Immature natural killer cell (primary cell): ENCODE results near the gene ARHGEF12. TPM values are rescaled to one million over a fixed set of nuclear protein-coding genes. Genes with fewer than 3 reads are reported as not detected.
"Not testable (repeated sequence)": the region's sequence is repeated elsewhere in the genome, so short reads cannot be mapped to it uniquely, and the experiment has no call there.

ENCODE experiments used
- DNase-seq, 3 donors: peaks; one replicate each; pipeline ENCODE4 v3.0.0; 2022; ENCODE audit warnings: mixed read lengths in 1 of 3
- H3K27ac Mint-ChIP-seq, 6 donors: one replicate each; pipeline ENCODE4 v1.8.0; 2020; ENCODE audit warnings: mixed read lengths in 6 of 6, mild to moderate bottlenecking in 5 of 6, inconsistent platforms in 4 of 6, moderate library complexity in 3 of 6
- H3K27me3 Mint-ChIP-seq, 3 donors: one replicate each; pipeline ENCODE4 v1.8.0; 2020 to 2021; ENCODE audit warnings: low read depth in 3 of 3, mild to moderate bottlenecking in 3 of 3, mixed read lengths in 3 of 3, moderate library complexity in 3 of 3, inconsistent platforms in 1 of 3
- H3K36me3 Mint-ChIP-seq, 3 donors: one replicate each; pipeline ENCODE4 v1.8.0; 2020; ENCODE audit warnings: mixed read lengths in 3 of 3, inconsistent platforms in 2 of 3, mild to moderate bottlenecking in 2 of 3
- H3K4me1 Mint-ChIP-seq, 2 donors: one replicate each; pipeline ENCODE4 v1.8.0; 2020; ENCODE audit warnings: inconsistent platforms in 2 of 2, mild to moderate bottlenecking in 2 of 2, mixed read lengths in 2 of 2, moderate library complexity in 1 of 2
- H3K4me3 Mint-ChIP-seq, 5 donors: one replicate each; pipeline ENCODE4 v1.8.0; 2020; ENCODE audit warnings: mild to moderate bottlenecking in 5 of 5, mixed read lengths in 5 of 5, inconsistent platforms in 3 of 5, moderate library complexity in 3 of 5
- H3K9me3 Mint-ChIP-seq, 6 donors: one replicate each; pipeline ENCODE4 v1.8.0; 2020; ENCODE audit warnings: mild to moderate bottlenecking in 6 of 6, mixed read lengths in 6 of 6, inconsistent platforms in 4 of 6, moderate library complexity in 3 of 6
- polyA plus RNA-seq, 3 donors: library from polyadenylated mRNA; unstranded; fragments of 300-500 nt; fragmentation: Illumina TruSeq; gene quantifications; one replicate each; pipeline ENCODE4 v1.2.3, GENCODE V29; 2021

ARHGEF12 gene
- polyA plus RNA-seq, 3 donors from 2014 or later = 1.1 to 12.2 (median 6.7) TPM

DNA sequence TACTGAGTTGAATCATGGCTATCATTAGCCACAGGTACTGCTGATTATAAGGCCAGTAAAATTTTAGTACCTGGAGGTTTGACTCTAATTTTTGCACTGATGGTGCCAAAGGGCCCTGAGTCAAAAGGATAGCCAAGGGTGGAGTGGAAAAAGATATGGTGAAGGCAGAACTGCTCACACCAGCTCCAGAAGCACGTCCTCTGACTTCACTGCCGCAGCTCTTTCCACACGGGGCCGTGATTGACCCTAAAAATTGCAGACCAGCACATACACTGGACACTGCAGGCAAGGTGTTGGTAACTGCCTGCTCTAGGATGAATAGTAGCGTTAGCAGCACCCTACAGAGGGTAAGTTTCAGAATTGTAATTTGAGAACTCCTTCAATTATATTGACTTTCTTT, 149.9 kb downstream of the ARHGEF12 start:
- H3K4me3 Mint-ChIP-seq = no peak overlapping the region
- peaks cover 0 to 2% (median 2%) of the 10 kb centered on the region in 3 donors for H3K27me3 Mint-ChIP-seq
- no peaks in the 10 kb centered on the region for H3K4me1 Mint-ChIP-seq
- peaks cover 17 to 41% (median 19%) of the 10 kb centered on the region in 3 donors for H3K36me3 Mint-ChIP-seq
- no peak overlapping the region for H3K27ac Mint-ChIP-seq
- H3K9me3 Mint-ChIP-seq = no peaks in the 10 kb centered on the region
- DNase-seq = no peak

DNA sequence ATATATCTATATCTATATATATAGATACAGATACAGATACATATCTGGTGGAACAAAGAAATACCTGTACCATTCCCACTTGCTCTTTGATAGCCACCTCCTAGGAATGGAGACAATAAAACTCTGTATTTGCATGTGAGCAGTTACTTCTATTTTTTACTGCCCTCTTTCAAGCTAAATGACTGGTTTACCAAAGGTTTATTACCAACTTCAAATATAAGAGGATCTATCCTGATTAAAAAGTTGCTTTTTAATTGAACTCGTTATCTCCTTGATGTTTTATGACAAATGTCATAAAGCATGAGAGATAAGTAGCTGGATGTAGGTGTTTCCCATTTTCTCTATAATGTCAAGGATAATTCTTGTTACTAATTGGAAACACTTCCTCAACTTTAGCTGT, 153.6 kb downstream of the ARHGEF12 start:
- Mint-ChIP-seq H3K4me1 (no peaks in the 10 kb centered on the region), H3K27ac (no peak overlapping the region), H3K27me3 (peaks cover 0 to 2% (median 0%) of the 10 kb centered on the region in 3 donors), H3K9me3 (no peaks in the 10 kb centered on the region), H3K4me3 (no peak overlapping the region), H3K36me3 (peaks cover 7 to 21% (median 11%) of the 10 kb centered on the region in 3 donors)
- DNase-seq = no peak

DNA sequence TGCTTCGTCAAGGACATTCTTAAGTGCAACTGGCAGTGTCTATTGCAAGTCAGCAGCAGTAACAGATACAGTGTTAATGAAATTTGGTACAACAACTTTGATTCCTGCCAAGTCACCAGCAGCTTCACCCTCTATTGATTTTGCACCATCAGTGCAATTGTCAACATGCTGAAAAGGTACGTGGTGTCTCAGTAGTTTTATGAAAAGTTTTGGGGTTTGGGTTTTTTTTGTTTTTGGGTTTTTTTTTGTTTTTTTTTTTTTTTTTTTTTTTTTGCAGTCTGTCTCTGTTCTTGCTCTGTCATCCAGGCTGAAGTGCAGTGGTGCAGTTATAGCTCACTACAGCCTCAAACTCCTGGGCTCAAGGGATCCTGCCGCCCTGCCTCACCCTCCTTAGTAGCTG, 156.3 kb downstream of the ARHGEF12 start:
- Mint-ChIP-seq H3K27me3 (peaks cover 0 to 2% (median 0%) of the 10 kb centered on the region in 3 donors), H3K27ac (no peak overlapping the region), H3K4me3 (no peak overlapping the region), H3K4me1 (no peaks in the 10 kb centered on the region), H3K36me3 (peaks cover 0 to 7% (median under 1%) of the 10 kb centered on the region in 3 donors), H3K9me3 (no peaks in the 10 kb centered on the region)
- no peak for DNase-seq

DNA sequence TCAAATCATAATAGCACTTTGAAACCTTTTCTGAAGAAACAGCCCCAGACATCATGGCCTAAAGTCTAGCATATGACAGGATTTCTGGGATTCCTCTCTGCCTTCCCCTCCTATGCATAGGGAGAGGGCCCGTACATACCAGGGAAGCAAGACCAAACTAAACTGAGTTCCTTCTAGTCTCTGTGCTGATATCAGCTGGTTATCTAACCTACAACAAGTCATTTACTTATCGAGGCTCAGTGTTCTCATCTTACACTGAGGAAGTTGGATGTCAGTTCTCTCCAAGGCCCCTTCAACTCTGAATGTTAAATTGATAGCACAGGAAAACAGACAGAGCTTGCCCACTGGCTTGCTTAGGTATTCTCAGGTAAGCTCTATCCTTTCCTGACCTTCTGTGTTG, 158.4 kb downstream of the ARHGEF12 start:
- DNase-seq = no peak
- H3K27ac Mint-ChIP-seq = no peak overlapping the region
- no peaks in the 10 kb centered on the region for H3K9me3 Mint-ChIP-seq
- H3K27me3 Mint-ChIP-seq = peaks cover 0 to 12% (median 2%) of the 10 kb centered on the region in 3 donors
- H3K36me3 Mint-ChIP-seq = peaks cover 0 to 7% (median 0%) of the 10 kb centered on the region in 3 donors
- no peak overlapping the region for H3K4me3 Mint-ChIP-seq
- no peaks in the 10 kb centered on the region for H3K4me1 Mint-ChIP-seq

DNA sequence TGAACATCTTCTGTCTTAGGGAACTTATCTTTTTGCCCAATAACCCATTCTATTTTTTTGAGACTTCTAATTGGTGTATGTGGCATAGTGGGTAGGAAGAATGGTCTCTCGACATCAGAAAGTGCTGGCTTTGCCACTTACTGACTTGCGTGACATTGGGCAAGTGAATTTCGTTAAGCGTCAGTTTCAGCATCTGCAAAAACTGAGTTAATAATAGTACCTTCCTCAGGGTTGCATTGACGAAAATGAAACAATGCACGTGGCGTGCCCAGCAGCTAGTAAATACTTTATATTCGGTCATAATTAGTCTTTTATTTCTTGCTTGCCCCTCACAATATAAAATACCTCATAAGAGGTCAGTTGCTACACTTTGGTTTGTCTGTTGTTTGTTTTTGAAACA, 162.9 kb downstream of the ARHGEF12 start:
- no peak overlapping the region for H3K27ac Mint-ChIP-seq
- no peaks in the 10 kb centered on the region for H3K4me1 Mint-ChIP-seq
- peaks cover 0 to 7% (median 0%) of the 10 kb centered on the region in 3 donors for H3K36me3 Mint-ChIP-seq
- no peak overlapping the region for H3K4me3 Mint-ChIP-seq
- no peak for DNase-seq
- no peaks in the 10 kb centered on the region for H3K9me3 Mint-ChIP-seq
- peaks cover 3 to 20% (median 19%) of the 10 kb centered on the region in 3 donors for H3K27me3 Mint-ChIP-seq

DNA sequence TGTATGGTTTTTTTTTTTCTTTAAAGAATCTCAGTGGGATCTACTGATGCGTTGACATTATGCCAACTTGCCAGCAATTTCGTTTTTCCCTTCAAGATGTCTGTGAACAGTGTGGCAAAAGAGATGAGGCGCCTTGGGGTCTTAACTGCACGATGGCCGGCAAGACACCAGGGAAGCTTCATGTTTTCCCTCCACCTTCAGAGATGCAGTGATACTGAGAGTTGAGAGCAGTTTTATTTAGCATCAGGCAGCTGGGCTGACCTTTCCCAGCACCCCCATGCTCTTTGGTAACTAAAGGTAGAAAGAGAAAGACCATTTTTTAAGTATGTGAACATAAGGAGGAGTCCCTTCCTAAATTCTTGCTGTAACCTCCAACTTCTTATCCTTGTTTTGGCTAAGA, 163.6 kb downstream of the ARHGEF12 start:
- H3K27me3 Mint-ChIP-seq = peaks cover 3 to 24% (median 19%) of the 10 kb centered on the region in 3 donors

DNA sequence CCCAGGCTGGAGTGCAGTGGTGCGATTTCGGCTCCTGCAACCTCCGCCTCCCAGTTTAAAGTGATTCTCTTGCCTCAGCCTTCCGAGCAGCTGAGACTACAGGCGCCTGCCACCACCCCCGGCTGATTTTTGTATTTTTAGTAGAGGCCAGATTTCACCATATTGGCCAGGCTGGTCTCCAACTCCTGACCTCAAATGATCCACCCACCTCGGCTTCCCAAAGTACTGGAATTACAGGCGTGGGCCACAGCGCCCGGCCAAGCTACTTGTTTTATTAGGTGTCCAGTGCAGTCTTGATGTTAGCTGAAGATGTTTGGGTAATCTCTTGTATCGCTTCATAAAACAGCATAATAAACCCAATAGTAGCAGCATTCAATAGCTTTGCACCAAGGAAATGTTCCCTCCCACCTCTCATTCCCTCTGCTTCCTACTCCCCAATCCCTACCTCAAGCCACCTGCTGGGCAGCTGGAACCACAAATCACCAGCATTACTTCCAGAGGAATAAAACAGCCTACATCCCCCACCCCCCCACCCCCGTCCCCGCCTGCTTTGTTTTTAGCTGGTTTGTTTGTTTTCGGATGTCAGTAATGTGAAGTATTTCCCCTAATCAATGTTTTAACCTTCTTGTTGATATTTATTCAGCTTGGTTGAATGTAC, 164.3 kb downstream of the ARHGEF12 start:
- Mint-ChIP-seq H3K27ac (no peak overlapping the region), H3K4me3 (no peak overlapping the region), H3K36me3 (peaks cover 0 to 7% (median 0%) of the 10 kb centered on the region in 3 donors), H3K27me3 (peaks cover 7 to 24% (median 19%) of the 10 kb centered on the region in 3 donors), H3K9me3 (no peaks in the 10 kb centered on the region), H3K4me1 (no peaks in the 10 kb centered on the region)
- DNase-seq = no peak

More for the DNA sequence above, 163.6 kb downstream of the ARHGEF12 start:
- H3K4me1 Mint-ChIP-seq = no peaks in the 10 kb centered on the region
- DNase-seq = no peak
- H3K36me3 Mint-ChIP-seq = peaks cover 0 to 7% (median 0%) of the 10 kb centered on the region in 3 donors
- H3K9me3 Mint-ChIP-seq = no peaks in the 10 kb centered on the region
- no peak overlapping the region for H3K27ac Mint-ChIP-seq
- no peak overlapping the region for H3K4me3 Mint-ChIP-seq

DNA sequence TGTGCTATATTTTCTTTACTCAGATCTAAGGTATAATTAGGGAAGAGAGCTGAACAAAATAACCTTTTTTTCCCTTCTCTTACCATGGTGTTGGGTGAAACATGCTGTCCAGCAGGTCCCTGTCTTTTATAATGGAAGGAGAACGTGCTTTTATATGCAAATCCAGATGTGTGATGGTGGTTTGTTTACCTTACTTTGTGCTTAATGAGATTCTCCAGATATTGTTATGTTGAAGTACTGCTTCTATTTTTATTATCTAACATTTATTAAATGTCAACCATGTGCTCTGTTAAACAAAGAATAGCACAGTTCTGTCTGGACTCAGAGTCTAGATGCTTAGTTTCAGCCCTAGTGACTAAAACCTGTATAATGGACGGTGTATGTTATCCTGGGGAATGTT, 165.2 kb downstream of the ARHGEF12 start:
- peaks cover 7 to 24% (median 19%) of the 10 kb centered on the region in 3 donors for H3K27me3 Mint-ChIP-seq
- no peak overlapping the region for H3K27ac Mint-ChIP-seq
- H3K36me3 Mint-ChIP-seq = peaks cover 0 to 4% (median 0%) of the 10 kb centered on the region in 3 donors
- DNase-seq = no peak
- H3K4me3 Mint-ChIP-seq = no peak overlapping the region
- H3K9me3 Mint-ChIP-seq = no peaks in the 10 kb centered on the region
- H3K4me1 Mint-ChIP-seq = no peaks in the 10 kb centered on the region

DNA sequence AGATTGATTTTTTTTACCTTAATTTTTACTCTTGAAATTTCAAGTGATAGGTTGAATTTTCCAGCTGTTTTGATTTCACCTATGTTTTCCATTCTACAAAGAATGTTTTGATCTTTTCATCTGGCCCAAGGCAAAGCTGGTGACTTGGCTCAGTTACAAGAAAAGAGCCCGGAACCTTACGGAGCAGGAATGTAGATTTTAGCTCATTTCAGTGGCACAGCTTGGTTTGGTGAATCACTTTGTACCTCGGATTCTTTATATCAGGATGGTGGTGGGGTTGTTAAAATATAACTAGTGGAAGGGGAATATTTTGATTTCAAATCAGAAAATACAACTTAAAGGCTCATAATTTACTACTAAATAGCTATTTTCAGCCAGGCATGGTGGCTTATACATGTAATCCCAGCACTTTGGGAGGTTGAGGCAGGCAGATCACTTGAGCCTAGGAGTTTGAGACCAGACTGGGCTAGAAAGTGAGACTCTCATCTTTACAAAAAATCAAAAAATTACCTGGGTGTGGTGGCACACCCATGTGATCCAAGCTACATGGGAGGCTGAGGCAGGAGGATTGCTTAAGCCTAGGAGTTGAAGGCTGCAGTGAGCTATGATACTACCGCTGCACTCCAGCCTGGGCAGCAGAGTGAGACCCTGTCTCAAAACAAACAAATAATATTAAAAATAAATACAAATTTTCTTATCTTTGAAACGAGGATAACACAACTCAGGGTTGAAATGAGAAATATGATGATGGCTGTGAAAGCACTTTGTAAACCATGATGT, 166.0 kb downstream of the ARHGEF12 start:
- Mint-ChIP-seq H3K36me3 (no peaks in the 10 kb centered on the region), H3K27me3 (peaks cover 7 to 24% (median 23%) of the 10 kb centered on the region in 3 donors), H3K27ac (no peak overlapping the region), H3K4me1 (no peaks in the 10 kb centered on the region), H3K9me3 (no peaks in the 10 kb centered on the region), H3K4me3 (no peak overlapping the region)
- no peak for DNase-seq

DNA sequence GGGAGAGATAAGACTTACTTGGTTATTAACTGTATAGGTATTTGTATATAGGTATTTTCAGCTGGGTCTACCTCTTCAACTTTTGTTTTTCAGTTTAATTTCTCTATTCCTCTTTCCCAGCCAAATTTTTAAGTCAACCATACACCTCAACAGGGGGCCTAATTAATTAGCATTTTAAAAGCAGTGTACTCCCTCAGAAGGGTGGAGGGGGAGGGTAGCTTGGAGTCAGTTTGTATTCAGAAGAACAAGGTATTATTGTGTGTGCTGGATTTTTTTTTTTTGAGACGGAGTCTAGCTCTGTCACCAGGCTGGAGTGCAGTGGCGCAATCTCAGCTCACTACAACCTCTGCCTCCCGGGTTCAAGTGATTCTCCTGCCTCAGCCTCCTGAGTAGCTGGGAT, 167.3 kb downstream of the ARHGEF12 start:
- H3K4me3 Mint-ChIP-seq, H3K4me1 Mint-ChIP-seq, H3K27ac Mint-ChIP-seq, H3K9me3 Mint-ChIP-seq, H3K36me3 Mint-ChIP-seq, DNase-seq: not testable (repeated sequence)
- H3K27me3 Mint-ChIP-seq = peaks cover 7 to 26% (median 20%) of the 10 kb centered on the region in 3 donors

DNA sequence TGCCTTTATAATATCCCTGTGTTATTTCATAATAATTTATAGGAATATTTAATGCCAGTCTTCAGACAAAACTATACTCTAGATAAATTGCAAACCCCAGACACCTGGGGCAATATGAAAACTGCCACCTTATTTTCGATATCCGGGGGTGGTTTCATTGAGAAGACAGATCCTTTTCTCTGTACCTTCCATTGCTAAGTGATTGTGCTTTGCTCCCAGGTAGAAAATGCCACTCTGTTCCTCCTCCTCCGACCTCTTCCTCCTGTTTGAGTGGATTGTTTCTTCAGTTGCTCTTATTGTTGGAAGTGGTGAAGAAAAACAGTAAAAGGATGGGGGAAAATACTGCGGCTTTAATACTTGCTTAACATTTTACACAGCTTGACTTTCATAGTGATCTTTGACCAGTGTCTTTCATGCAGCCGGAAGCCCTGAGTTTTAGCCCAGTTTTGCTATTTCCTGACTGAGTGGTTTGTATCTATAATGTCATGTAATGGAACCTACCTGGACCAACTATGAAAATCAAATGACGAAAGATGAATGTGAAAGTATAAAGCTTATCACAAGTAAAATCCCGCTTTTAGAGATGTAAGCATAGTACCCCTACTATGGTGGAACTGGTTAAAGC, 169.7 kb downstream of the ARHGEF12 start:
- peaks cover 9 to 32% (median 19%) of the 10 kb centered on the region in 3 donors for H3K27me3 Mint-ChIP-seq
- DNase-seq = no peak
- no peaks in the 10 kb centered on the region for H3K9me3 Mint-ChIP-seq
- no peak overlapping the region for H3K4me3 Mint-ChIP-seq
- H3K36me3 Mint-ChIP-seq = no peaks in the 10 kb centered on the region
- peaks cover 1 to 3% of the 10 kb centered on the region in 2 donors for H3K4me1 Mint-ChIP-seq
- H3K27ac Mint-ChIP-seq = no peak overlapping the region

DNA sequence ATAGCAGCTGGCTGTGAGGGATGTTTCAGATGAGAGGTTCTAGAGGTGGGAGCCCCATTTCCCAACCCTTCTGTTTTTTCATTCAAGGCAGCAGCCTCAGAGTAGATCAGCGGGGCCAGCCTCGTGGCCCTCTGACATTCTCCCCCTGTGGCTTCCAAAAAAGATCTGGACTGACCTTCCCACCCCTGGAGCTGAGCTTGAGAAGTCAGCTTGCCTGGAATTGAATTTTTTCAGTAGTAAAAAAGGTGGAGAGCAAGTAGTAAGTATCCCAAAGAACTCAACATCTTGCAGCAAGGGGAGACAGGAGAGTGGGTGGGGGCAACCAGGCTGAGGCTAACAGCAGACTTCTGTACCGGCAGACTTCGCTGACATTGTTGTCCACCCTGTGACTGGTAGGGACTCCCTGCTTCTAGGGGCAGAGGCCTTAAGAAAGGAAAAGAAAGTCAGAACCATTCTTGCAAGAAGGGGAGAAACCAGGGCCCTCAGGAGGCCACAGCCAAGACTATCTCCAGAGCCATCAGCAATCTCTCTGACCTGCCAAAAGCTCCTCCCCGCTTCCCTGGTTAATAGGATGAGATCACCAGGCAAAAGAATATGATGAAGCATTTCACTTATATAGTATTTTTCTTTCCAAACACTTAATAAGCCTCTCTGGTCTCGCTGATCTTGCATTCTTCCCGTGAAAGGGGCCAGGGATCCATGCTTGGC, 173.3 kb downstream of the ARHGEF12 start:
- Mint-ChIP-seq H3K4me1 (peaks cover 6 to 17% of the 10 kb centered on the region in 2 donors), H3K27ac (no peak overlapping the region), H3K27me3 (peaks cover 7 to 22% (median 14%) of the 10 kb centered on the region in 3 donors), H3K9me3 (no peaks in the 10 kb centered on the region), H3K4me3 (peak overlapping the region in 2 of 5 donors; percentile 32 to 69), H3K36me3 (no peaks in the 10 kb centered on the region)
- DNase-seq = no peak

DNA sequence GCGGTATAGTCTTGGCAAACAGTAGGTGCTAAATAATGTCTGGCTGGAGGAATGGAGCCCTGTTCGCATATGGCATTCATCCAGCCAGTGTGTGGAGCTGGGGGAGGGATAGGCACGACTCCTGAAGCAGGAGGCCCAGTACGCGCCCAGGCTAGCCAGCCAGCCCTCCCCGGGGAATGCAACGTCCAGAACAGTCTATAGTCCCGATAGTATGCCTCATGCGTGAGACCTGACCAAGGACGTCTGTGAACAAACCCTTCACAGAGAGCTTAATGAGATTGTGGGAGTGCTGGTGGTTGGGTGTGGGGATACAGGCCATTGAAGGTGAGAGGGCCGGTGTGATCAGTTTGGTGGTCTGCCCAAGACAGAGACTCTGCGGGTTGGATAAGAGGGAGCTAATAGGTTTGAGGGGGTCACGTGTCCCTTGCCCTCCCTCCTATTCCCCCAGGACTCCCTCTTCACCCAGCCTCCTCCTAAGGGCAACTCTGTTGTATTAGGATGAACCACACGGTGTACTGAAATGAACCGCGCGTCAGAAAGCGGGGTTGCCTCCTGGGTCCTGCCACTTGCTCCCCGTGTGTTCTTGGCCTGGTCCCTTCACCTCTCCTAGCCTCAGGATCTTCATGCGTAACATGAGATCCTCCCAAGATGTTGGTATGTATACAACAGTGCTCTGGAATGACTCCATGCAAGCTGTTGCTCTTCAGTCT, 174.3 kb downstream of the ARHGEF12 start:
- Mint-ChIP-seq H3K4me3 (peak overlapping the region; percentile 6 to 71 (median 67)), H3K9me3 (no peaks in the 10 kb centered on the region), H3K4me1 (peaks cover 6 to 17% of the 10 kb centered on the region in 2 donors), H3K27ac (peak overlapping the region in 1 of 6 donors; percentile 60), H3K27me3 (peaks cover 4 to 26% (median 14%) of the 10 kb centered on the region in 3 donors), H3K36me3 (no peaks in the 10 kb centered on the region)
- no peak for DNase-seq
